HG03378 (cell line): ENCODE data around the gene CLSTN3.
"Not testable (repeated sequence)": the region's sequence is repeated elsewhere in the genome, so short reads cannot be mapped to it uniquely, and the experiment has no call there.

ENCODE experiments used
- ATAC-seq: cut with Tn5 transposase; IDR thresholded peaks from one replicate; pipeline ENCODE4 v1.9.1; 2021; ENCODE audit warnings: mild to moderate bottlenecking, moderate library complexity; ENCODE audit not compliant: unreplicated experiment

CLSTN3 gene

DNA sequence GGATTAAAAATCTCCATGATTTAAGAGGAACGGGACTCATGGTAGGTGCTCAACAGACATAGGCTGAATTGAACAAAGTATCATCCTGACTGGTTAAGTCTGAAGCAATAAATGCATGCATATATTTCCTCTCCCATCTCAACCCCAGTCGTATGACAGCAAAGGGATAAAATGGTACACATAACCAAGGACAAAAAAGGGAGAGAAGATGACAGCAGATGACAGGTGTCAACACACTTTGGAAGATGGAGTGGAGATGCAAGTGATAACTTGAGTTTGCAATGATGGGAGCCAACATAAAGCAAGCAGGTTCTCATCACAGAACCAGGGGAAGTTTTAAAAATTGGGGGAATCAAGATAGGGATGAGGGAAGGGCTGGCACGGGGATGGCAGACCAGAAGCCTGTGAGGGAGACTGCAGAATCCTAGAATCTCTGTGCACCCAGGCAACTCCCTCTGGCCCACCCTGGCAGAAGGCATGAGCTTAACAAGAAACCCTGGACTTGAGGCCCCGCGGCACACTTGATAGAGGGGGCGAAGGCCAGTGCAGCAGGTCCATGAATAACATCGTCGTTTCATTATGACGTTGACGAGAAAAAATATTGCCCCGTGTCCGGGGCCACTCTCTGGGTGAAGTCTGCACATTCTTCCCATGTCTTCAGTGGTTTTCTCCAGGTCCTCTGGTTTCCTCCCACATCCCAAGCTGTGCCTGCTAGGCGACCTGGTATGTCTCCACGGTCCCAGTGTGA lies 26.2 kb upstream of the CLSTN3 start:
- ATAC-seq: no peak

DNA sequence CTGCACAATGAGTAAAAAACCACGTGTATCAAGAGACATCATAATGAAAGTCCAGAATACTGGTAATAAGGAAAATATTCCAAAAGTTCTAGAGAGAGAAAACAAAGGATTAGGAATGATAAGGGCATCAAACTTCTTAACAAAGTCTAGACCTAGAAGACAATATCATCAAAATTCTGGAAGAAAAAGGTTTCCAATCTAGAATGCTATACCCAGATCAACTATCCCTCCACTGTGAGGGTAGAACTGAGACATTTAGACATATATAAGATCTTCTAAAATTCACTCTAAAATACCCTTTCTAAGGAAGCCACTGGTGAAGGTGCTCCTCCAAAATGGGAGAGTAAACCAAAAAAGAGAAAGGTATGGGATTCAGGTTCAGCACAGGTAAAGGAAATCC lies 24.1 kb upstream of the CLSTN3 start:
- no peak for ATAC-seq

DNA sequence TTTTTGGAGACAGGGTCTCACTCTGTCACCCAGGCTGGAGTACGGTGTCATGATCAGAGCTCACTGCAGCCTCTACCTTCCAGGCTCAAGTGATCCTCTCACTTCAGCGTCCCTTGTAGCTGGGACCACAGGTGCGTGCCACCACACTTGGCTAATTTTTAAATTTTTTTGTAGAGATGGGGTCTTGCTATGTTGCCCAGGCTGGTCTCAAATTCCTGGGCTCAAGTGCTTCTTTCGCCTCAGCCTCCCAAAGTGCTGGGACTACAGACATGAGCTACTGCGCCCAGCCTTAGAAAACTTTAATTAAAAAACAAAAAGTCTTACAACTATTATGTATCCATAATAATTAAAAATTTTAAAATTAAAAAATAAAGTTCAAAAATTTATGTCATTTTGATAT lies 23.0 kb upstream of the CLSTN3 start:
- ATAC-seq: not testable (repeated sequence)

DNA sequence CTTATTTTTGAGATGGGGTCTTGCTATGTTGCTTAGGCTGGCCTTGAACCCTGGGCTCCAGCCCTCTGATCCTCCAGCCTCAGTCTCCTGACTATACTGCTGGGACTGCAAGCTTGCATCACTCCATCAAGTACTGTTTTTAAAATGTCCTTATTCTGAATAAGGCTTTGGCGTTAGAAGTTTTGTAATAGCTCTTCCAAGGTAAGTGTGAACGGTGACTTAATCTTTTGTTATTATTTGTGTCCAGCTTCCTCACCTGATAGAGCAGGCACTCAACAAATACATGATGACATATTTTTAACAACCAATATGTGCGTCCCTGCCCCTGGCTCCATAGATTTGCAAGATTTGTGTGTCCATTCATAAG lies 22.6 kb upstream of the CLSTN3 start:
- ATAC-seq: no peak

DNA sequence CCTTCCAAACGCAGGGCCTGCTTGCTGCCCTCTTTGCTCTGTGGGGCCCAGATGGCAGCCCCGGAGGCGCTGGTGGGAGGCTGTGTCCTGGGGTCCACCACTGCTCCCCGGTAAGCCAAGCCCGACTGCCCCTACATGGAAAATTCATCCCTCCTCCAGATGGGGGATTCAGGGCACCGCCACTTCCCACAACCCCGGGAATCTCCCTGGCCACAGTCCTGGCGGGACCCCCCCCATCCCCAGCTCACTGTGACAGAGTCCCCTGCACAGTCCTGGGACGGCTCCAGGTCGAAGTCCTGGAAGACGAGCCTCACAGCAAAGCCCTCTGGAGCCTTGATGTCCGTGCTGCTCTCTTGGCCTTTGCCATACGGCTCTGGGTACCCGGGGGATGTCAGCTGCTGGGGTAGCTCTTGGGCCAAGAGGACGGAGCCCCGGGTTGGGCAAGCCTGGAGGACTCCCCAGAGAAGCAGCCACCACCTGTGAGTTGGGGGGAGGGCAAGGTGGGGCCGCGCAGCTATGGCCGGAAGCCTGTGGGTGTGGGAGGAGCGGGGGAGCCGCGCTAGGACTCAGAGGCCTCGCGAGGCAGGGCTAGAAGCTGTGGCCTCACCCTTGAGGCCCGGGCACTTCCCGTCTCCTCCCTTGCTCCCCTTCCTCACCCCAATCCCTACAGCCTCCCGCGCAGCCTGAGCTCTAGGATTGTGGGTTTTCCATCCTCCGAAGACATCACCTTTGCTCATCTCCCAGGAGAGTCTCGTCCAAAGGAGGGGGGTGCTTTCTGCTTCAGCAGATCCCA lies 22.0 kb upstream of the CLSTN3 start:
- ATAC-seq: peak; percentile 74

DNA sequence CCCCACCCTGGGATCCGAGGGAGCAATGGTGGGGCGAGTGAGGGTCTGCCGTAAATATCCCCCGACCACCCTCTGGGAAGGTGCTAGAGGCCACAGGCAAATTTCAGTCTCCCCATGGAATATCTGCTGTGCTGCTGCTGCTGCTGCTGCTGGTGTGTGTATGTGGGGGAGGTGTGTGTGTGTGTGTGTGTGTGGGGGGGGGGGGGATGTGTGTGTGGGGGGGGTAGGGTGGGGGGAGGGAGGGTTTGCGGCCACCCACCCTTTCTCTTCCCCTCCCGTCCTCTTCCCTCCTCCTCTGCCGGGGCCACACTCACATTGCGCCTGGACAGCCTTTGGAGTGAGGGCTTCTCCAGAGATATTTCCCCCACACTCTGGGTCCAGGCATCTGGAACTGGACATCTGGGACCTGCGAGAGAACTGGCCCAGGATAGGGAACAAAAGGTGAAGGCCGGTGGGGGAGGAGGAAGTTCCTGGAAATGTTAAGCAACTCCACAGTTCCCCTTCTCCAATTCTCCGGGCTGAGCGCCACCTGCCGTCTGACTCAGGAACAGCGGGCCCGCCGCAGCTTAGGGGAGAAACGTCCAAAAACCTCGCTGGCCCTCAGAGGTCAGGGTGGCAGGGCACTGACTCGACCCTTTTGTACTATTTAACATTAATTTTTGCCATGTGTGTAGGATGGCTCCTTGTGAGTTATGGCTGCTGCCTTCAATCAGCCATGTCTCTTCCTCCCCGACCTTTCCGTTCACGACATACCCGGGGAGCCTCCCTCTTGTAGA lies 21.2 kb upstream of the CLSTN3 start, which contains the start of gene C1RL:
TSS of gene C1RL (minus strand) at position 419 of the 776 bp plus-strand sequence. CDS start at position 385, 34 bp downstream.
- peak; percentile 11 for ATAC-seq

DNA sequence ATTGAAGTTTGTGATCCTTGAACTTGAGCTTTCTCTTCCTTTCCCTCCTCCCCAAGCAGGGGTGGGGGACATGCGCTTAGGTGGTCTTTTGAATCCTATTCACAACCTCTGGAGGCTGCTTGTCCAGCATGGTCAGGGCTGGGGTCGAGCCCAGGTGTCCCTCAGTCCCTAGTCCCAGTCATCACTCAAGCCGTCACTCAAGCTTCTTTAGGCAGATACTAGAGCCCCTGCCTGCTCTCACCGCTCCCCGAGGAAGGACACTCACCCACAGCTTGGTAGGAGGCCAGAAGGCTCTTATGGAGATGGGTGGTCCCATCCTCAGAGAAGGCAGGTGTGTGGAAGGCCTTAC lies 20.6 kb upstream of the CLSTN3 start:
- ATAC-seq: no peak

DNA sequence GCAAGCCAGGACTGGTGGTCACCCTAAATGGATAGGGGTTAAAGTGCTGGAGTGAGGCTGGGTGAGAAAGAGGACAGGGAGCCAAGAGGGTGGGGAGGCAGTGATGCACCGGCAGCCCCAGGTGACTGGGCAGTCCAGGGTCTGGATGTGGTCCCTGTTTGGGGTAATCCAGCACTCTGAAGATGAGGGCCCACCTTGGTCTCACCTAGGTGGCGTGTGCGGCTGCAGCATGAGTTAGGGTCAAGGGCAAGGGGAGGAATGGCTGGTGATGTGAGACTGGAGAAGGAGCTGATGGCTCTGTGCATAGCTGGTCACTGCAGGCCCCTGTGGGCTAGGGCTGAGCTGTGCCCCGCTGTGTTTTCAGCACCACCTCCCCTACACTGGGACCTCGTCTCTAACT lies 19.5 kb upstream of the CLSTN3 start:
- no peak for ATAC-seq

DNA sequence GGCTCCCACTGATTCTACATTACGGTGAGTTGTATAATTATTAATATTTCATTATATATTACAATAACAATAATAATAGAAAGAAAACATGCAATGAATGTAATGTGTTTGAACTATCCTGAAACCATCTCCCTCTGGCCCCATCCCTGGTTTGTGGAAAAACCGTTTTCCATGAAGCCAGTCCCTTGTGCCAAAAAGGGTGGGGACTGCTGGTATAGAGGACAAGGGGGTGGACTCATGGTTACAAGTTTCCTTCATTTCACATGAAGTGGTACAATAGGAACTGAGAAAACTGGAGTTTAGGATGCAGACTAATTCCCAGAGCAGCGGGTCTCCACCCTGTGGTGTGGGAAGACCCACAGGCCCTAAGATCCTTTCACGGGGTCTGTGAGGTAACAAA lies 18.1 kb upstream of the CLSTN3 start:
- ATAC-seq: no peak

DNA sequence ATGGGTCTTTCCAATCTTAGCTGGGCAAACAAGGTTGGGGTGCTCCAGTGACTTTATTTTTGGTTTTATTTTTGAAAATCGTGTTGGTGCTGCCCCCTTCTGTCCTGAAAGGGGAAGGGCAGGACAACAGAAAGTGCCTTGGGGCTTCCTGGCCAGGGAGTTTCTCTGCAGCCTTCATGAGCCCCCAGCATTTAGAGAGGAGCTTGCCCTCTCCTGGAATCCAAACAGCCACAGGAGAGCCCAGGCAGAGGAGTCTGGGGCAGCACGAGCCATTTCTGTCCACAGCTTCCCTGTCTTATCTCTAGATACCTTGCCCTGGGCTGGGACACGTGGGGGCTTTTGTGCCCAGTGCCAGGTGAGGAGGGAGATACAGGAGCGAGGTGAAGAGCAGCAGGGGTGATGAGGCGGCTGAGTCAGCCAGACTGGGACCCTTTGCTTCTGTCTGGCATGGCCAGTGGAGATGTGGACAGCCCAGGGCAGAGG lies 16.7 kb upstream of the CLSTN3 start:
- no peak for ATAC-seq

DNA sequence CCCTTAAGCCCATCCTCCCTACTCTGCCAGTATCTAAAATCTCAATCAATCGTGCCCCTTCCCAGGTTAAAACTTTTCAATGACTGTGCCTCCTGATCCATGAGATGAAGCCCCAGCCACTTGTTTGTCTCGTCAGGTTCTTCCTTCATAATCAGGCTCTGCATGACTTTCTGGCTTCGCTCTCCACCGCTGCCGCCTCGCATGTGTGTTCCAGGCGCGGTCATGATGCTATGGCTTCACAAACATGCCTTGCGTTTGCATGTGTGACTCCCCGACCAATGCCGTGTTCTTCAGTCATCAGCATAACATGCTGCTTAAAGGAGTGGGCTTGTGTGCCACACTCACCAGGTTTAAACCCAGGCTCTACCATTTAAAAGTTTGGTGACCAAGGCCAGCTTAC lies 16.2 kb upstream of the CLSTN3 start:
- ATAC-seq: no peak

DNA sequence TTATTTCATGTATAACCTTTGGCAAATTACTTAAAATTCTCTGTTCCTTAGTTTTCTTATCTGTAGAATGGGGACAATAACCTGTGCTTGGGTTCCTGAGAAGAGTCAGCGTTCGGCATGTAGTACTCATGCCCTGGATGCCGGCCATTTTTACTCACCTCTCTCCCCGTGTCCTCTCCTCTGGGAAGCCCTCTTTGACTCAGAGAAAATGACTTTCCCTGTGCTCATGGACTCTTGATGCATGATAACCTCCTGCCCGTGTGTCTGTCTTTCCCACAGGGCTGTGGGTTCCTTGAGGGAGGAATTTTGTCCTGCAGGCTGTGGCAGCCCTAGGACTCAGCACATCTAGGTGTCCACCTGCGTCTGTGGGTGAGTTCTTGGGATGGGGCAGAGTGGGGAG lies 15.3 kb upstream of the CLSTN3 start:
- ATAC-seq: no peak

DNA sequence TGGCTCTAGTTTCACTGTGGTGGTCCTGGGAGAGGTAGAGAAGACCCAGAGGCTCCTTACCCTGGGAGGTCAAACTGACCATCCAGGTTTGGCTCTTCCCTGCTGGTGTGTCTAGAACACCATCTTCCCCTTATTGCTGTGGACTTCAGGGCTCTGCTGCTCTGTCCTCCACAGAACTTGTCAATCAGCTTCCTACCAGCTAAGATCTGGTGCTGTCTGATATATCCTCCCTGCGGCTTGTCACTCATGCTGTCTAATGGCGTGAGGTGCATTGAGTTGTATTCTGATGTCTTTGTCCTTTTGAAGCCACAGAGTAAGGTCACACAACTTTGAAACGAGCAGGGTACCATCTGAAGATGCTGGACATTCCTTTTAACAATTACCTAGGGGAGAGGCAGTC lies 14.0 kb upstream of the CLSTN3 start:
- no peak for ATAC-seq

DNA sequence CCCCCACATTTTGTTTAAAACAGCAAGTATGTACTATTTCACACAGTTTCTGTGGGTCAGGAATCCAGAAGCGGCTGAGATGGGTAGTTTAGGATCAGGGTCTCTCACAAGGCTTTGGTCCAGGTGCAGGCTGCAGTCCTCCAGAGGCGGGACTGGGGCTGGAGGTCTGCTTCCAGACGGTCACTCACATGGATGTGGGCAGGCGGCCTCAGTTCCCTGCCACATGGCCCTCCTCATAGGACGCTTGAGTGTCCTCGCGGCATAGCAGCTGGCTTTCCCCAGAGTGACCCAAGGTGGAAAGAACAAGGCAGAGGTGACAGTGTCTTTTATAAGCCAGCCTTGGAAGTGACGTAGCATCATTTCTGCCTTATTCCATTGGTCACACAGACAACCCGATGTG lies 13.3 kb upstream of the CLSTN3 start:
- ATAC-seq: no peak

DNA sequence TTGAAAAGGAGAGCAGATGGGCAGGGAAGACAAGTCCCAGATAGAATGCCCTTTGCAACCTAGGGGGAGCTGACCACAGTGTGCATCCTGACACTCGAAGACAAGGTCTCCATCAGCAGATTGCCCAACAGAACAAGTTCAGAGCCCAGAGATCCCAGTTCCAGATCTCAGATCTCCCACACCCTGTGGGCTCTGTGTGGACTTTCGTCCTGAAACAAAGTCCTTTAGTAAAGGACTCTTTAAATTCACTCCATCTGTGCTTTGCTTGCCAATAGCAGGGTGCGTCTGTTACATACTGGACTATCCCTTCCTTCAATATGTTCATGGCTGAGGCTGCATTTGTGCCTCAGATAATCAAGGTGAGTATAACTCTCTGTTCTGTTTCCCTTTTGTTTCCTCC lies 12.5 kb upstream of the CLSTN3 start:
- ATAC-seq: no peak

DNA sequence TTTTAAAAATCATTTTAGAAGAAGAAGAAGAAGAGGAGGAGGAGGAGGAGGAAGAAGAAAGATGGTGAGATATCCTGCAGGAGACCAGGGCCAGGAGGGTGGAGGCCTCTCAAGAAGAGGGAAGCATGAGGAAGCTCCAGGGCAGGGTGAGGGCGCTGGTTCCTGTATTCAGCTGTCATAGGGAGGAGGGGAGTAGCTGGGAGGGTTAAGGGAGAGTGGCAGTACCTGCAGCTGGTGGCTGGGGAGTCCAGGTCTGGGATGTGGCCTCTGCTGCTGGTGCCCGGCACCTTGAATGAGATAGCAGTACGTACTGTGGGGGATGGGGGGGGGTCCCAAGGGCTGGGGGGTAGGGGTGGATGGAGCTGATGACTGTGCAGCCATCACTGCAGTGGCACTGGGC lies 11.3 kb upstream of the CLSTN3 start:
- no peak for ATAC-seq

DNA sequence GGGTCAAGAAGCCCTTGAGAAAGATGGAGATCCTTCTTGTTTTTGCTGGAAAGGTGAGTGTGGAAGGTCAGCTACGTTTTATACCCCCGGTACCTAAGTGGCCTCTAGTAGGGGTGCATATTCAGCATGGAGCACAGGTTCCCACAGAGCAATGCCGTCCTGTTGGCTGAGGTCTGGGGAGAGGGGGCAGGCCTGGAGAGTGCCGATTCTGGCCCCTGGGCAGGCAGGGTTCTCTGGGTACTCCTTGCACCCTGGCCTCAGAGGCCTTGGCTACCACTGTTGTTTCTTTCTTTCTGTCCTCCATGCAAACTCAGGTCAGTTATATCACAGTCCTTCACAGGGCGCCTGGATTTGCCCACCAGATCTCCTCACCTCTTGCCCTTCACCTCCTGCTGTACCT lies 10.0 kb upstream of the CLSTN3 start:
- no peak for ATAC-seq

DNA sequence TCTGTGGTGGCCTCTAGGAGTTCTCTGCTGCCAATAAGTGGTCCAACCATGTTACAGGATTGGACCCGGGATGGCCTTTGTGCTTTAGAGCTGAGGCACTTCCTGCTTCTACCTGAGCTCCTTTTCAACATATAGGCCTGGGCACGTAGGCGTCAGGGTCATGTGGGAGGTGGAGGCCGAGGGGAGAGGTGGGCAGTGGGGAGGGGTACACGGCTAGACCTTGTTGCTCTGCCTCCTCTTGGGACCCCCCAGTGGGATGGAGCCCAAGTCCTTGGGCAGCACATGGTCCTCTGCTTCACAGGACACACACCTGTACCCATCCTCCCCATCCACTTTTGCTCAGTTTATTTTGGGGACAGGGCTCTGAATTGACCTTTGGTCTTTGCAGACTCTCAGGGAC lies 8.8 kb upstream of the CLSTN3 start:
- ATAC-seq: no peak

DNA sequence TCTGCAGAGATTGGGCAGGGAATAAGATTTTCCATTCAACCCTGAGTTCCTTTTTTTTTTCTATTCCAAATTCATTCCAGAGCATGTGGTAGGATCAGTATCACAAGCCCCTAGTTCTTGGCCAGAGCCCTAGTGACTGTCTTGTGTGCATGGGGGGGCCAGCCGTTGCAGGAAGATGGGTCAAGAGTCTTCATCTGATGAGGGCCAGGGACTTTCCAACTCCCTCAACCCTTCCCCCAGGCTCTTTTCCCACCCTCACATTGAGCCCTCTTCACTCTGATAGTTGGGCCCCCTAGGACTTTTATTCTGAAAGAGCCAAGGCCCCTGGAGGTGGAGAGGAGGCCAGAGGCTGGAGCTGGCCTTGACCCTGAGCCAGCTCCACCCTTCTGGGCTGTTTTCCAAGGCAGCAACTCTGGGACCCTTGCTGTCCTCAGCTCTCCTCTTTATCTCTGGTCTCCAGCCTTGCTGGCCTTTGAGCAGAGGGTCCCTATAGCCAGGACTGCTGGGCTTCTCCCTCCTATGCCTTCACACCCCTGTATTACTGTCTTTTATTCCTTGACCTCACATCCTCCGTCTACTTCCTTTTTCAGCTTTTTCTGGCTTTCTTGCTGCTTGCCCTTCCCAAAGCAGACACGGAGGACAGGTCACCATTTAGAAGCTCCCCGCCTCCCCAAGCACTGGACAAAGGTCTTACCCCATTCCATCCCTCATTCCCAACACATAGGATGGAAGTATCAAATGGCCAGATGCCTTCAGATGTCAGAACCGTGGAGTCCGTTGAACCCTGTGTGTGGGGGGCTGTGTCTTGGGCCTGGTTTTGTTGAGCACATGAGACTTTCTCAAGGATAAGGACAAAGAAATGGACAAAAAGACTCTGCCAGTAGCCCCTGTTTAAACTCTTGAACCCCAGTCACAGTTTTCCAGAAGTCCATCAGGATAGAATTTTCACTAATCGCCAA lies 7.1 kb upstream of the CLSTN3 start:
- no peak for ATAC-seq

DNA sequence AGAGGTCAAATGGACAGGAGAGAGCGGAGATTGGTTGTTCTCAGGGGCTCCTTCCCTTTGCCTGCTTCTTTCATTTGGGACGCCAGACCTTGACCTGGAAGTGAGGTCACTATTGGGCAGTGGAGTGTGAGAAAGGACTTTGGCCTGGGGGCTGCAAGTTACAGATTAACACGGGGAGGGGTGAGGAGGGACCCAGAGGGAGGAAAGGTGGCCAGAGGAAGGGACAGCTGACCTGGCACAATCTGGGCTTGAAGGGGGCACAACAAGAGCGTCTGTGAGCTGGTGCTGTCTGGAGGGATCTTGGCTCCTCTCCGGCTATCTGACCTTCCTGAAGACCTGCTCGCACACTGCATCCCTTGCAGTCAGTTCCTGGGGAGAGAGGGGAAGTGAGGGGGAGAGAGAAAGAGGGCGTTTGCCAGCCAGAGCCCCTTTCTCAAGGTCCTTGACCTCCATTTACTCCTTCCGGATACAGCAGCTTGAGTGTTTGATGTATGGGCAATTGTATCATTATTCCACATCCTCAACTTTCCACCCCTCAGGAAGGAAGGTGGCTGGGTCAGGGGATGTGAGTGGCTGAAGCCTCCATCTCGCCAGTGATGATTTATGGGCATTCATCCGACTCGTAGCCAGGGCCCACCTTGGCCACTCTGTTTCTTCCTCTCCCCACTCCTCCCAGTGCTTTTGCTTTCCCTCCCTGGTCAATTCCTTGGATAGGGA lies 6.2 kb upstream of the CLSTN3 start:
- ATAC-seq: no peak
